ENCODE measurements around the gene TENM4. TPM values are rescaled to one million over a fixed set of nuclear protein-coding genes. Genes with fewer than 3 reads are reported as not detected.

Gene TENM4
- total RNA-seq, 1 experiment from 2014 or later = 25.0 TPM

DNA sequence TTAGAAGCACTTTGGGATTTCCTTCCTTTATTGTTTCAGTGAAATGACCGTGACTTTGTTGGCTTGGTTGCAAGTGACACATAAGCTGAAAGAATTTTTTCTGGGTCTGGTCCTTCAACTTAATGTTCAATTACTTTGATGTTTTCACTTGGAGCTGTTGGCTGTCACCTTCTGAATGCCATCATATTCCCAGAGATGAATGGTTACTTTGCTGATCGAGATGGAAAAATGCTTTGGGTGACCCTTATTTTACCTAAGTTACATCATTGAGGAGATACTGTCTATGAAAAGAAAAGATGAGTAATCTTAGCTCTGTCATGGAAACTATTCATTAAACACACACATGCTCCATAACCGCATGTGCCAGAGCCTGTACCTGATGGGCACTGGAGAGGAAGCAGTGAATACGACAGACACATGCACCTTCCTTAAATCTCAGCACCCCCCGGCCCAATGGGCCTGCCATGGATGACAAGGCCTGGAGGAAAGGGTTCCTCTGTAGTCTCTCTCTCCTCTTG lies 76.9 kb downstream of the TENM4 start (continued):
- TF ChIP-seq, protein P1, sequence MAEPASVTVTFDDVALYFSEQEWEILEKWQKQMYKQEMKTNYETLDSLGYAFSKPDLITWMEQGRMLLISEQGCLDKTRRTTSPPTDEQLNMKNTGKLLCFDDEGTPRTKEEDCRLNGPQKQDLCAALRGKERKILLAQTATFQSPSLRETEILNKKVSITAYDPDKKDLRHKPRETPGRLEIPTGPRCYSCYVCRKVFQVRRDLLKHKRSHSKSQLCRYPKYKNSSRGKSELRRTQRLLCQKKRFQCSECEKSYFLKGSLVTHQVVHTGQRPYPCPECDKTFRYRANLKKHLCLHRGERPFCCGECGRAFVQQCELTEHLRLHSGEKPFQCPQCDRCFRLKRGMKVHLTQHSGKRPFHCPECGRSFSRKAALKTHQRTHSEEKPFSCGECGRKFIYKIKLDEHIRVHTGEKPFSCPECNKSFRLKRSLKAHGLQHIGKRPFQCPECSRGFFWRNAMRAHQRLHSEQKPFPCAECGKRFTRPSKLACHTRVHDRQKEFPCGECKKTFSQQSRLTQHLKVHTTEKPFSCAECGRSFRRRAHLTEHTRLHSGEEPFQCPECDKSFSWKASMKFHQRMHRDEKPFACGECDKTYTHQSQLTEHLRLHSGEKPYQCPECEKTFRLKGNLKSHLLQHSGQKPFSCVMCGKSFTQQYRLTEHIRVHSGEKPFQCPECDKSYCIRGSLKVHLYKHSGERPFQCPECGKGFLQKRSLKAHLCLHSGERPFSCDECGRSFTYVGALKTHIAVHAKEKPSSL (CRISPR knock-in tag; conservative IDR thresholded peaks at IDR 0.05) = no peak
- TF ChIP-seq IRF2 (CRISPR knock-in tag; IDR thresholded peaks at IDR 0.05; ENCODE audit: borderline replicate concordance, low read depth) = no peak
- TF ChIP-seq NFATC4 (CRISPR knock-in tag; IDR thresholded peaks at IDR 0.05) = no peak
- TF ChIP-seq TCF7 (CRISPR knock-in tag; IDR thresholded peaks at IDR 0.05; ENCODE audit: low read depth) = no peak
- TF ChIP-seq, protein P2, sequence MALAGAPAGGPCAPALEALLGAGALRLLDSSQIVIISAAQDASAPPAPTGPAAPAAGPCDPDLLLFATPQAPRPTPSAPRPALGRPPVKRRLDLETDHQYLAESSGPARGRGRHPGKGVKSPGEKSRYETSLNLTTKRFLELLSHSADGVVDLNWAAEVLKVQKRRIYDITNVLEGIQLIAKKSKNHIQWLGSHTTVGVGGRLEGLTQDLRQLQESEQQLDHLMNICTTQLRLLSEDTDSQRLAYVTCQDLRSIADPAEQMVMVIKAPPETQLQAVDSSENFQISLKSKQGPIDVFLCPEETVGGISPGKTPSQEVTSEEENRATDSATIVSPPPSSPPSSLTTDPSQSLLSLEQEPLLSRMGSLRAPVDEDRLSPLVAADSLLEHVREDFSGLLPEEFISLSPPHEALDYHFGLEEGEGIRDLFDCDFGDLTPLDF (CRISPR knock-in tag; IDR thresholded peaks at IDR 0.05) = no peak
- no peak for TF ChIP-seq JUN (CRISPR knock-in tag; IDR thresholded peaks at IDR 0.05)
- TF ChIP-seq, protein P3, sequence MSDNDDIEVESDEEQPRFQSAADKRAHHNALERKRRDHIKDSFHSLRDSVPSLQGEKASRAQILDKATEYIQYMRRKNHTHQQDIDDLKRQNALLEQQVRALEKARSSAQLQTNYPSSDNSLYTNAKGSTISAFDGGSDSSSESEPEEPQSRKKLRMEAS (CRISPR knock-in tag; IDR thresholded peaks at IDR 0.05) = no peak
- TF ChIP-seq, protein P4, sequence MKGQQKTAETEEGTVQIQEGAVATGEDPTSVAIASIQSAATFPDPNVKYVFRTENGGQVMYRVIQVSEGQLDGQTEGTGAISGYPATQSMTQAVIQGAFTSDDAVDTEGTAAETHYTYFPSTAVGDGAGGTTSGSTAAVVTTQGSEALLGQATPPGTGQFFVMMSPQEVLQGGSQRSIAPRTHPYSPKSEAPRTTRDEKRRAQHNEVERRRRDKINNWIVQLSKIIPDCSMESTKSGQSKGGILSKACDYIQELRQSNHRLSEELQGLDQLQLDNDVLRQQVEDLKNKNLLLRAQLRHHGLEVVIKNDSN (CRISPR knock-in tag; IDR thresholded peaks at IDR 0.05) = no peak

DNA sequence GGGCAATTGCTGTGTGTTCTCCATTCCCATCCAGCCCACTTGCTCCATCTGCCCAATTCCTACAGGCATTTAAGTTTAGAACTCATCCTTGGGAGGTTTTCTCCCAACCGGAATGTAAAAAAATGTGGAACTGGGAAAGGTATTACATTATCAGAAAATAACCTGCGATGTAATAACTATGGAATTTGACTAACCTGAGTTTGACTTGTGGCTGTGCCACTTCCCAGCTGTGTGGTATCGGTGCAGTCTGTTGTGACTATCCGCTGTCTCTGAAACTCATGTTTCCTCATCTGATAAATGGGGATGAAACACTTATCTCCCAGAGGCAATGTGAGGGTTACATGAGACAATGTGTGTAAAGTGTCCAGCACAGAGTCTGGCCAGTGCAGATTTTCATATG lies 77.6 kb downstream of the TENM4 start:
- H3K27ac Mint-ChIP-seq = no peak overlapping the region
- DNase-seq (ENCODE audit: low spot score) (no peak), ATAC-seq (no peak)

DNA sequence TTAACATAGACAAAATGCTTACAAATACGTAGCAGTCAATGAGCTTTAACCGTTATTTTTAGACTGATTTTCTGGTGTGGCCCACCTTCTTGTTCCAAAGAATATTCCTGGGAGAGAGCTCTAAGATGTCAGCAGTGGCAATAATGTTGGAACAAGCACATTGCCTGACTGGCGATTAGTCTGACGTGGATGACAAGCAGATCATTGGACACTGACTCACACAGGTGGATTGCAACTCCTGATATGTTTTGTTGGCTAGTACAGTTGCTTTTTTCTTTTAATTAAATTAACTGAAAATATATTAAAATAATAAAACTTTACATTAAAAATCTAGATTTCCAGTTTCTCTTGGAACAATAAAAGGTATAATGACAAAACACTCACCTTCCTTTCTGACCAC lies 78.0 kb downstream of the TENM4 start:
- ATAC-seq (no peak), DNase-seq (ENCODE audit: low spot score) (no peak)
- Mint-ChIP-seq H3K4me1 (peaks cover 8% of the 10 kb centered on the region), H3K9me3 (no peaks in the 10 kb centered on the region), H3K27me3 (ENCODE audit: low read depth) (no peaks in the 10 kb centered on the region), H3K36me3 (no peaks in the 10 kb centered on the region), H3K4me3 (no peak overlapping the region), H3K27ac (no peak overlapping the region)
- ChIA-PET CTCF (interaction anchor here (1.9 kb wide), 1 partner anchor 38 kb away, joined by 11 read pairs; no protein-coding TSS in a partner anchor), POLR2A (no interaction called here)
- no peak for TF ChIP-seq TEAD4 (CRISPR knock-in tag; IDR thresholded peaks at IDR 0.05)
- TF ChIP-seq, protein P5, sequence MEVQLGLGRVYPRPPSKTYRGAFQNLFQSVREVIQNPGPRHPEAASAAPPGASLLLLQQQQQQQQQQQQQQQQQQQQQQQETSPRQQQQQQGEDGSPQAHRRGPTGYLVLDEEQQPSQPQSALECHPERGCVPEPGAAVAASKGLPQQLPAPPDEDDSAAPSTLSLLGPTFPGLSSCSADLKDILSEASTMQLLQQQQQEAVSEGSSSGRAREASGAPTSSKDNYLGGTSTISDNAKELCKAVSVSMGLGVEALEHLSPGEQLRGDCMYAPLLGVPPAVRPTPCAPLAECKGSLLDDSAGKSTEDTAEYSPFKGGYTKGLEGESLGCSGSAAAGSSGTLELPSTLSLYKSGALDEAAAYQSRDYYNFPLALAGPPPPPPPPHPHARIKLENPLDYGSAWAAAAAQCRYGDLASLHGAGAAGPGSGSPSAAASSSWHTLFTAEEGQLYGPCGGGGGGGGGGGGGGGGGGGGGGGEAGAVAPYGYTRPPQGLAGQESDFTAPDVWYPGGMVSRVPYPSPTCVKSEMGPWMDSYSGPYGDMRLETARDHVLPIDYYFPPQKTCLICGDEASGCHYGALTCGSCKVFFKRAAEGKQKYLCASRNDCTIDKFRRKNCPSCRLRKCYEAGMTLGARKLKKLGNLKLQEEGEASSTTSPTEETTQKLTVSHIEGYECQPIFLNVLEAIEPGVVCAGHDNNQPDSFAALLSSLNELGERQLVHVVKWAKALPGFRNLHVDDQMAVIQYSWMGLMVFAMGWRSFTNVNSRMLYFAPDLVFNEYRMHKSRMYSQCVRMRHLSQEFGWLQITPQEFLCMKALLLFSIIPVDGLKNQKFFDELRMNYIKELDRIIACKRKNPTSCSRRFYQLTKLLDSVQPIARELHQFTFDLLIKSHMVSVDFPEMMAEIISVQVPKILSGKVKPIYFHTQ (CRISPR knock-in tag; IDR thresholded peaks at IDR 0.05) = no peak
- TF ChIP-seq, protein P4 (CRISPR knock-in tag; IDR thresholded peaks at IDR 0.05) = no peak

More for the DNA sequence above, 77.6 kb downstream of the TENM4 start:
- Mint-ChIP-seq H3K4me3 (no peak overlapping the region), H3K9me3 (no peaks in the 10 kb centered on the region), H3K27me3 (ENCODE audit: low read depth) (no peaks in the 10 kb centered on the region), H3K36me3 (no peaks in the 10 kb centered on the region), H3K4me1 (peaks cover 11% of the 10 kb centered on the region)
- POLR2A ChIA-PET = no interaction called here
- TF ChIP-seq TP53 (CRISPR knock-in tag; IDR thresholded peaks at IDR 0.05) = no peak
- TF ChIP-seq JAZF1 (CRISPR knock-in tag; IDR thresholded peaks at IDR 0.05) = no peak
- TF ChIP-seq, protein P5 (CRISPR knock-in tag; IDR thresholded peaks at IDR 0.05) = no peak
- TF ChIP-seq TEAD1 (CRISPR knock-in tag; IDR thresholded peaks at IDR 0.05) = no peak
- no peak for TF ChIP-seq ETV6 (CRISPR knock-in tag; IDR thresholded peaks at IDR 0.05)
- TF ChIP-seq, protein P6, sequence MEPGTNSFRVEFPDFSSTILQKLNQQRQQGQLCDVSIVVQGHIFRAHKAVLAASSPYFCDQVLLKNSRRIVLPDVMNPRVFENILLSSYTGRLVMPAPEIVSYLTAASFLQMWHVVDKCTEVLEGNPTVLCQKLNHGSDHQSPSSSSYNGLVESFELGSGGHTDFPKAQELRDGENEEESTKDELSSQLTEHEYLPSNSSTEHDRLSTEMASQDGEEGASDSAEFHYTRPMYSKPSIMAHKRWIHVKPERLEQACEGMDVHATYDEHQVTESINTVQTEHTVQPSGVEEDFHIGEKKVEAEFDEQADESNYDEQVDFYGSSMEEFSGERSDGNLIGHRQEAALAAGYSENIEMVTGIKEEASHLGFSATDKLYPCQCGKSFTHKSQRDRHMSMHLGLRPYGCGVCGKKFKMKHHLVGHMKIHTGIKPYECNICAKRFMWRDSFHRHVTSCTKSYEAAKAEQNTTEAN (CRISPR knock-in tag; IDR thresholded peaks at IDR 0.05) = no peak
- TF ChIP-seq PRRX2 (CRISPR knock-in tag; IDR thresholded peaks at IDR 0.05) = no peak
- TF ChIP-seq GTF2I (CRISPR knock-in tag; conservative IDR thresholded peaks at IDR 0.05) = no peak
- CTCF ChIA-PET = interaction anchor here (1.9 kb wide), 1 partner anchor 37 kb away, joined by 11 read pairs; no protein-coding TSS in a partner anchor

All from WTC11 (cell line).